AG04450 (cell line): Measurements from ENCODE around the gene MXRA7. TPM values are rescaled to one million over a fixed set of nuclear protein-coding genes. Genes with fewer than 3 reads are reported as not detected.
"Not testable (repeated sequence)": the region's sequence is repeated elsewhere in the genome, so short reads cannot be mapped to it uniquely, and the experiment has no call there.

Experiments
- CTCF ChIA-PET: fragments of 300-600, 350-600 bp; formaldehyde crosslinking; extraction: SDS; loops from one replicate; lab custom pipeline; 2022; ENCODE audit warnings: antibody characterized with exemption, inconsistent platforms; lab: Charles Lee
- POLR2A ChIA-PET: fragments of 350-600 bp; formaldehyde crosslinking; extraction: SDS; loops from one replicate; lab custom pipeline; 2021; ENCODE audit warnings: antibody characterized with exemption, inconsistent platforms; lab: Yijun Ruan, JAX
- DNase-seq: peaks from one replicate; pipeline ENCODE4 v3.0.0-alpha.2; 2011; ENCODE audit warnings: low read depth, low spot score
- H3K27ac ChIP-seq: one replicate; pipeline ENCODE4 v1.5.1; 2012; ENCODE audit warnings: low read depth, low read length, control low read depth
- H3K27me3 ChIP-seq: one replicate; pipeline ENCODE4 v1.6.0; 2012; ENCODE audit warnings: low read length; ENCODE audit not compliant: control insufficient read depth, insufficient read depth
- H3K4me3 ChIP-seq: 2 replicates; pipeline ENCODE4 v1.5.1; 2011; ENCODE audit warnings: mild to moderate bottlenecking, low read depth, low read length, control low read depth
- H3K9me3 ChIP-seq: 2 replicates; pipeline ENCODE4 v1.5.1; 2012; ENCODE audit warnings: low read length; ENCODE audit not compliant: control insufficient read depth, insufficient read depth
- CTCF ChIP-seq: IDR thresholded peaks from 2 replicates; pipeline ENCODE4 v1.5.1; 2011; ENCODE audit warnings: low read depth, low read length, control low read depth, inconsistent platforms
- polyA plus RNA-seq: library from polyadenylated mRNA; depleted of rRNA; stranded (reverse); fragments of >200 nt; gene quantifications from 2 replicates; pipeline ENCODE4 v1.2.3, GENCODE V29; 2011

The MXRA7 gene
- polyA plus RNA-seq, 1 experiment = 222 TPM

GRCh38 chr17:76714822-76715495 is 4.2 kb upstream of the MXRA7 start:
- H3K27ac ChIP-seq = peak overlapping the region; percentile 98
- peak; percentile 83 for TF ChIP-seq CTCF
- DNase-seq = no peak
- no peaks in the 10 kb centered on the region for H3K27me3 ChIP-seq
- no peaks in the 10 kb centered on the region for H3K9me3 ChIP-seq
- CTCF ChIA-PET = interaction anchor here (0.6 to 2.9 kb wide), 18 partner anchors 9 to 207 kb away, joined by 3 to 18 read pairs (median 5); partner anchors contain the start of genes JMJD6 and METTL23
- POLR2A ChIA-PET = no interaction called here
- no peak overlapping the region for H3K4me3 ChIP-seq

GRCh38 chr17:76714336-76714735 is 3.6 kb upstream of the MXRA7 start:
- Histone ChIP-seq H3K4me3 (no peak overlapping the region), H3K27me3 (no peaks in the 10 kb centered on the region), H3K27ac (no peak overlapping the region), H3K9me3 (no peaks in the 10 kb centered on the region)
- DNase-seq = no peak
- CTCF ChIA-PET = interaction anchor here (0.6 to 2.9 kb wide), 14 partner anchors 9 to 191 kb away, joined by 3 to 18 read pairs (median 6); partner anchors contain the start of genes JMJD6 and METTL23
- no peak for TF ChIP-seq CTCF
- POLR2A ChIA-PET = no interaction called here

GRCh38 chr17:76713765-76714164 is 3.0 kb upstream of the MXRA7 start:
- Histone ChIP-seq H3K27ac (no peak overlapping the region), H3K4me3 (no peak overlapping the region), H3K9me3 (no peaks in the 10 kb centered on the region), H3K27me3 (no peaks in the 10 kb centered on the region)
- TF ChIP-seq CTCF = no peak
- DNase-seq = no peak
- POLR2A ChIA-PET = interaction anchor here (1.4 kb wide), 1 partner anchor 12 kb away, joined by 5 read pairs; the partner anchor contains the start of genes JMJD6 and METTL23
- CTCF ChIA-PET = interaction anchor here (1.4 to 2.9 kb wide), 8 partner anchors 10 to 191 kb away, joined by 4 to 18 read pairs (median 8); partner anchors contain the start of genes JMJD6 and METTL23

- CTCF ChIA-PET = interaction anchor here (2.6 kb wide), 1 partner anchor 30 kb away, joined by 7 read pairs; no protein-coding TSS in a partner anchor
- not testable (repeated sequence) for H3K27me3 ChIP-seq, H3K4me3 ChIP-seq, H3K27ac ChIP-seq, DNase-seq, H3K9me3 ChIP-seq
- POLR2A ChIA-PET = interaction anchor here (1.3 to 1.9 kb wide), 4 partner anchors 14 to 41 kb away, joined by 4 to 9 read pairs (median 6); partner anchors contain the start of genes JMJD6 and METTL23
These were observed 1.6 kb upstream of the MXRA7 start for GRCh38 chr17:76712321-76712720.

GRCh38 chr17:76709951-76710862 is 558 bp downstream of the MXRA7 start:
- peak overlapping the region; percentile 96 for H3K27ac ChIP-seq
- H3K9me3 ChIP-seq, H3K27me3 ChIP-seq, DNase-seq: not testable (repeated sequence)
- peak overlapping the region; percentile 88 for H3K4me3 ChIP-seq
- ChIA-PET POLR2A (interaction anchor here (0.6 to 1.9 kb wide), 9 partner anchors 9 to 153 kb away, joined by 3 to 9 read pairs (median 4); no protein-coding TSS in a partner anchor), CTCF (interaction anchor here (0.8 to 2.6 kb wide), 6 partner anchors 28 to 187 kb away, joined by 3 to 7 read pairs (median 4); no protein-coding TSS in a partner anchor)
